IPS-NIHi7 (cell line): ENCODE measurements around the gene PTPRA.
A peak's percentile ranks its signal among the peaks of the same experiment; 100 is the strongest.
"Not testable (repeated sequence)": the region's sequence is repeated elsewhere in the genome, so short reads cannot be mapped to it uniquely, and the experiment has no call there.

ENCODE experiments used
- DNase-seq: peaks from one replicate; pipeline ENCODE4 v3.0.0; 2012; ENCODE audit warnings: mixed read lengths; ENCODE audit errors: extremely low spot score

PTPRA gene

GRCh38 chr20:2889209-2889608 lies 15.9 kb downstream of the PTPRA start:
- no peak for DNase-seq

DNA sequence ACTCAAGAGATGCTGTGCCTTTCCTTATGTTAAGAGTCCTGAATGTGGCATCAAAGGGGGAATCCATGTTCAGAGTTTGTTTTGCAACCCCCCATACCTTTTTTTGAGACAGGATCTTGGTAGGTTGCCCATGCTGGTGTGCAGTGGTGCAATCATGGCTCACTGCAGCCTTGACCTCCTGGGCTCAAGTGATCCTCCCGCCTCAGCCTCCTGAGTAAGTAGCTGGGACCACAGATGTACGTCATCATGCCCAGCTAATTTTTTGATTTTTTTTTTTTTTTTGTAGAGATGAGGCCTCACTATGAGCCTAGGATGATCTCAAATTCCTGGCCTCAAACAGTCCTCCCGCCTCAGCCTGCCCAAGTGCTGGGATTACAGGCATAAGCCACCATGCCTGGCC lies 16.5 kb downstream of the PTPRA start:
- no peak for DNase-seq

GRCh38 chr20:2890742-2891141 lies 17.5 kb downstream of the PTPRA start:
- no peak for DNase-seq

GRCh38 chr20:2891343-2891742 lies 18.1 kb downstream of the PTPRA start:
- no peak for DNase-seq

GRCh38 chr20:2892376-2892775 lies 19.1 kb downstream of the PTPRA start:
- DNase-seq: no peak

GRCh38 chr20:2894221-2894620 lies 20.9 kb downstream of the PTPRA start:
- DNase-seq: no peak

GRCh38 chr20:2895154-2895553 lies 21.9 kb downstream of the PTPRA start:
- DNase-seq: not testable (repeated sequence)

DNA sequence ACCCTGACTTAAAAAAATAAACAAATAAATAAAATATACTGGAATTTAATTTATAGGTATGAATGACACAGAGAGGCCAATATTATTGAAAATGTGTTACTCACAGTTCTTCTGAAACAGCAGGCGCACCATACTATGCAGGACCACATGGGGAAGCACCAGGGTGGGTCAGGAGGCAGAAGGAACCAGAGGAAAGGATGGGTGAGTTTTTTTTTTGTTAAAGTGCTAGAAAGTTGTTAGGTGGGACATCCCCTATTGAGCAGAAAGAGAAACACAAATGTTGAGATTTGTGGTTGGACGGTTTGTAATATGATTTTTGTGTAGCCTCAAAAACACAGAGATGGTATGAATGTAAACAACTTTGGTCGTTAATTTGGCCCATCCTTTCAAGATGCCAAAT lies 26.0 kb downstream of the PTPRA start:
- no peak for DNase-seq

DNA sequence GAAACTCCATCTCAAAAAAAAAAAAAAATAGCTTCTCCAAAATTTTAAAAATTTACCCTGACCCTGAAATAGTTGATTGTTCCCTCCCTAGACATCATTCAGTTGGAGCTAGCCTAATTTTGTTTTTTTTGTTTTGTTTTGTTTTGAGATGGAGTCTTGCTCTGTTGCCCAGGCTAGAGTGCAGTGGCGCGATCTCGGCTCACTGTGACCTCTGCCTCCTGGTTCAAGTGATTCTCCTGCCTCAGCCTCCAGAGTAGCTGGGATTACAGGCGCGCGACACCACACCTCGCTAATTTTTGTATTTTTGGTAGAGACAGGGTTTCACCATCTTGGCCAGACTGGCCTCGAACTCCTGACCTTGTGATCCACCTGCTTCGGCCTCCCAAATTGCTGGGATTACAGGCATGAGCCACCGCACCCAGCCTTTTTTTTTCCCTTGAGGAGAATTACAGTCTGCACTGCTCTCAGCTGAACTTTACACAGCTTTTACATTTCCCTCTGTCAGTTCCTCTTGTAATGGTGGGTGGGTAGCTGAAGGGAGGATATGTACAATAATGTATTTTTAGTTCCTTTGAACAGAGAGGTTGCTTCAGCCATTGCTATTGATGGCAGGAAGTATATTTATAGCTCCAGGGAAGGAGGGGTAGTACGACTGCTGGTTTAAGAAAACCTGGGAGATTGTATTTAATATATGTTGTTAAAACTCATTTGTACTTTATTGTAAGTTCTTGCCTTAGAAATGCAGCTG lies 27.7 kb downstream of the PTPRA start:
- DNase-seq: no peak

DNA sequence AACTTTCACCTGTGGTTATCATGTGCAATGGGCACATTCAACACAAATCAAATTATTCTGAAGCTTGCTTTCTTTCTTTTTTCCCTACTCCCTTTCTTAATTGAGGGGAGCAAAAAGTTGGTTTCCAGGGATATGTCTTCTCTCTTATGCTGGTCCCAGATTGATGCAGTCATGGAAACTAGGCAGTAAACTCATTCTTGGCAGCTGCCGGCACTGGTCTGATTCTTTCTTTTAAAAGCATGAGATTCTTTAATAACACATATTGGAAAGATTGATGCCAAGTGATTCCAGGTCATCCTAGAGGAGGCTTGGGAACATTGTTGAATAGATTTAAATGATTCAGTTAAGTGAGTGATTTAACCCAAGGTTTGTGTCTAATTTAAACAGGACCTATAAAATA lies 29.0 kb downstream of the PTPRA start:
- DNase-seq: no peak

GRCh38 chr20:2902818-2903217 lies 29.5 kb downstream of the PTPRA start:
- no peak for DNase-seq

DNA sequence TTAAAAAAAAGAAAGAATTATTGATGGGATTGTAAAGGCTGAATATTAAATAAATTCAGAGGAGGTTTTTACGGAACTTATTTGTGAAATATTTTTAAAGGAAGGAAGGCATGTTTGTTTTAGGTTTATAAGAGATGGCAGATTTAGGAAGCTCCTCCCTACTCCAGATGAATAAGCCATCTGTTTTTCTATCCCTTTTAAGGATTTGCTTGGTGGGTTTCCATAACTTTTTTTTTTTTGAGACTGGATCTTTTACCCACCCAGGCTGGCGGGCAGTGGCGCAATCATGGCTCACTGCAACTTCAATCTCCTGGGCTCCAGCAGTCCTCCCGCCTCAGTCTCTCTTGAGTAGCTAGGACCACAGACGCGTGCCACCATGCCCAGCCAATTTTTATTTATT lies 30.4 kb downstream of the PTPRA start:
- DNase-seq: no peak

GRCh38 chr20:2907519-2907918 lies 34.2 kb downstream of the PTPRA start:
- DNase-seq: no peak

- no peak for DNase-seq
These were observed 36.7 kb downstream of the PTPRA start for GRCh38 chr20:2909953-2910352.

- DNase-seq: no peak
These were observed 37.9 kb downstream of the PTPRA start for GRCh38 chr20:2911200-2911599.

GRCh38 chr20:2914160-2914559 lies 40.9 kb downstream of the PTPRA start:
- DNase-seq: no peak

DNA sequence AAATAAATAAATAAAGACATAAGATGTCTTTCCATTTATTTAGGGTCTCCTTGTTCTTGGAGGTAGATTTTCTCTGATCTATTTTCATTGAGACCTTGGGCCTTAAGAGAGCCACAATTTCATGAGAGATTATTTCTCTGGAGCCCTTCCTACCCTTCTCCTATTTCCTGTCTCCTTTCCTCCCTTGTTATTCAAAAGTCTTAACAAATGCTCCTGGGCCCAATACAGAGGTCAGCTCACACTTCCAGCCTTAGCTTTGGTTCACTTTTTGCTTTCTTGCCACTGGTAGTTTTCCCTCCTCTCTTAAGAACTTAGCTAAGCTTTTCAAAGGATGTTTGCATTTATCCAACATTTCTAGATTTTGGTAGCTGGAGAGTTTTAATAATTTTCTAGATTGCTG lies 44.0 kb downstream of the PTPRA start:
- DNase-seq: peak; percentile 43

DNA sequence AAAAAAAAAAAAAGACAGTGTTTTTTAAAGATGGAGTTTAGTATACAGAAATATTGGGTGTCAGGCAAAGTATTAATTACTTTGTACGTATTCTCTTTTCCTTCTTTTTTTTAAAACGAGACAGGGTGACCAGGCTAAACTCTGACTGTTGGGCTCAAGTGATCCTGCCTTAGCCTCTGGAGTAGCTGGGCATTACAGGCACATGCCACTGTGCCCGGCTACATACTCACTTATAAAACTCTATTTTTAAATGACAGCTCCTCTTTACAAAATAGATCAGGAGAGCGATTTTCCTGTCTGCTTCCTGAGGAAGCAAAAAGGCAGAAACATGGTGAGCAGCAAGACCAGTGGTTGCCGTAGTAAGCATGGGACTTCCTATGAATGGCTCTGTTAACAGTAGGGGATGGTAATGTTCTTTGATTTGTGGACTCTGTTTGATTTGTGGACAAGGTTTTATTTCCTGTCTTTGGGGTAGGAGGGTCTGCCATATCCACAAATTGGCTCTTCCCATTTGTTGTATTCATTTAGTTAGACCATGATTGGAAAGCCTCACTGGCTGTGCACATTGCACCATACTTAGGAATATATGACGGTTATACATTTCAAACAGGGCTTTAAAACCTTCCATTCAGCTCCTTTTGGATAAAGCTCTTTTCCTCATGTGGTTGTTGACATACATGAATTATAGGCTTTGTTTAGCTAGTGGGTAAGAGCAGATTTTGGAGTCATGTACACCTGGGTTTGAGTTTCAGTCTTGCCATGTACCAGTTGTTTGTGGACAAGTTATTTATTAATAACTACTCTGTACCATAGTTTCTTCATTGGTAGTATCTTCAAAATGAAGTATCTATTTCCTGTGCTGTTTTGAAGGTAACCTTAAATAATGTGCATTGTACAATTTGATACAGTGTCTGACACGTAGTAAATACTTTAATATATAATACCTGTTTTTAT lies 45.1 kb downstream of the PTPRA start:
- DNase-seq: no peak

GRCh38 chr20:2919518-2920245 lies 46.4 kb downstream of the PTPRA start:
- DNase-seq: no peak

DNA sequence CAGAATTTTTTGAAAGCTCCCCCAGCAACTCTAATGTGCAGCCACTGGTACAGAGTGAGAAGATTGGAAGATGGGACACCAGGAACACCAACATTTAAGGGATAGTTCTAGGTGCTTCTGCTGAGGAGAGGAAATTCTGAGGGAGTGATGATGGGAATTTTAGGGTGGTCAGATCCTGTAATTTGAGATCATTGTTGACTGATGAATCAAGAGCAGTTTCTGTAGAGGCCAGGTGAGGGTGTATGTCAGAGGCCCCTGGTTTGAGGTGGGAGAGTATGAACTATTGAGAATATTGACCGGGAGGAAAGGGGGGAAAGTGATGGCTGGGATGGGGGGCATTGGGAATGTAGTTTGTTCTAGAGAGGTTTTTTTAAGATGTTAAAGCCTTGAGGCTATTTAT lies 47.2 kb downstream of the PTPRA start:
- peak; percentile 38 for DNase-seq

DNA sequence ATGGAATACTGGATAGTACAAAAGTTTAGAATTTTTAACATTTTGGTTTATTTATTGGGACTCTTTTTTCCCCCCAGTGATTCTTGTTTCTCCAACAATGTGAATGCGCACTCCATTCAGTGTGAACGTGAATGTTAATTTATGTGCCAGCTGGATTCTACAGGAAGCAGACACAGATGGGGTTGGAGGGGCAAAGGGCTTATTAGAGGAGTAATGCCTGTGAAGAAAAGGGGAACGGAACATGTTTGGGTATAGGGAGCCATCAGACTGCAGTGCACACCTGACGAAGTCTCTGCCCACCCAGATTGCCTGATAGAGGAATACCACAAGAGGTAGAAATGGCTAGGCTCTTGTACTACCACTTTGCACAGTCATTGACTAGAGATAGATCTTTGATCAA lies 48.2 kb downstream of the PTPRA start:
- DNase-seq: no peak

DNA sequence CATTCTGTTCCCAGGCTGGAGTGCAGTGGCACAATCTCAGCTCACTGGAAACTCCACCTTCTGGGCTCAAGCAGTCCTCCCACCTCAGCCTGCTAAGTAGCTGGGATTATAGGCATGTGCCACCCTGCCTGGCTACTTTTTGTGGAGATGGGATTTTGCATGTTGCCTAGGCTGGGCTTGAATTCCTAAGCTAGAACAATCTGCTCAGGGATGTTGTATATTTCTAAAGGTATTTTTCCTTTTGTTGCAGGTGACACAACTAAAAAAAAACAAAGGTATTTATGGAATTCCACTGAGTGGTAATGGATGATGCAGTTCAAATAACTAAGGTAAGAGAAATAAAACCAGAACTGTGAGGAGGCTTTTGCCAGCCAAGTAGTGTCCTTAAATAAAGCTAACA lies 49.7 kb downstream of the PTPRA start:
- no peak for DNase-seq
